GM12865 (cell line): ENCODE data around the gene NBL1.

Experiments
- DNase-seq: peaks from one replicate; pipeline ENCODE4 v3.0.0; 2010; ENCODE audit warnings: low read depth
- H3K4me3 ChIP-seq: 2 replicates; pipeline ENCODE4 v1.5.1; 2011; ENCODE audit warnings: mild to moderate bottlenecking, low read depth, low read length, control low read depth
- TF ChIP-seq, protein P1 (sequence below): IDR thresholded peaks from 2 replicates; pipeline ENCODE4 v1.5.1; 2011; ENCODE audit warnings: low read length, control low read depth, low read depth, inconsistent platforms; ENCODE audit not compliant: insufficient read depth; ENCODE audit errors: missing control alignments

NBL1 gene

DNA sequence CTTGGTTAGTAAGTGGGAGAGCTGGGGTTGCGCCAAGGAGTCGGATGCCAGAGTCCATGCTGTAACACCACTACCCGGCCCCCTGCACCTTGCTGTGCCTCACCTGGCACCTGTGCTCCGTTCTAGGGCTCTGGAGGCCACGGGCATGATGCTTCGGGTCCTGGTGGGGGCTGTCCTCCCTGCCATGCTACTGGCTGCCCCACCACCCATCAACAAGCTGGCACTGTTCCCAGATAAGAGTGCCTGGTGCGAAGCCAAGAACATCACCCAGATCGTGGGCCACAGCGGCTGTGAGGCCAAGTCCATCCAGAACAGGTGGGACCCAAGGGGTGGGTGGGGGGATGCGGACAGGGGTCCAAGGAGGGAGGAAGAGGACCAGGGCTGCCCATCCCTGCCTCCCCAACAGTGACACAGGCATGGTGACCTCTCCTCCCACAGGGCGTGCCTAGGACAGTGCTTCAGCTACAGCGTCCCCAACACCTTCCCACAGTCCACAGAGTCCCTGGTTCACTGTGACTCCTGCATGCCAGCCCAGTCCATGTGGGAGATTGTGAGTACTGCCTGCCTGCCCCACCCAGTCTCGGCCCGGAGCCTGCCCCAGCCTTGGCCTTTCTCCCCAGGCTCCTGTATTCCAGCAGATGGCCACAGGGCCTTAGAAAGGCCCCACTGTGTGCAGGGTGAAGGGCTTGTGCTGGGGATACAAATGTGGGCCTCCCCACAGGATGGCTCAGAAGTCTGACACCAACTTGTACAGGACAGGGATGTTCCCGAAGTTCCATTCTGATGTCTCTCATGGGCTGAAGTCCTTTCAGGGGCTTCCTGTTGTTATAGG lies 11.0 kb downstream of the NBL1 start:
- TF ChIP-seq, protein P1, sequence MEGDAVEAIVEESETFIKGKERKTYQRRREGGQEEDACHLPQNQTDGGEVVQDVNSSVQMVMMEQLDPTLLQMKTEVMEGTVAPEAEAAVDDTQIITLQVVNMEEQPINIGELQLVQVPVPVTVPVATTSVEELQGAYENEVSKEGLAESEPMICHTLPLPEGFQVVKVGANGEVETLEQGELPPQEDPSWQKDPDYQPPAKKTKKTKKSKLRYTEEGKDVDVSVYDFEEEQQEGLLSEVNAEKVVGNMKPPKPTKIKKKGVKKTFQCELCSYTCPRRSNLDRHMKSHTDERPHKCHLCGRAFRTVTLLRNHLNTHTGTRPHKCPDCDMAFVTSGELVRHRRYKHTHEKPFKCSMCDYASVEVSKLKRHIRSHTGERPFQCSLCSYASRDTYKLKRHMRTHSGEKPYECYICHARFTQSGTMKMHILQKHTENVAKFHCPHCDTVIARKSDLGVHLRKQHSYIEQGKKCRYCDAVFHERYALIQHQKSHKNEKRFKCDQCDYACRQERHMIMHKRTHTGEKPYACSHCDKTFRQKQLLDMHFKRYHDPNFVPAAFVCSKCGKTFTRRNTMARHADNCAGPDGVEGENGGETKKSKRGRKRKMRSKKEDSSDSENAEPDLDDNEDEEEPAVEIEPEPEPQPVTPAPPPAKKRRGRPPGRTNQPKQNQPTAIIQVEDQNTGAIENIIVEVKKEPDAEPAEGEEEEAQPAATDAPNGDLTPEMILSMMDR, result no peak
- H3K4me3 ChIP-seq, result no peak overlapping the region
- no peak for DNase-seq

DNA sequence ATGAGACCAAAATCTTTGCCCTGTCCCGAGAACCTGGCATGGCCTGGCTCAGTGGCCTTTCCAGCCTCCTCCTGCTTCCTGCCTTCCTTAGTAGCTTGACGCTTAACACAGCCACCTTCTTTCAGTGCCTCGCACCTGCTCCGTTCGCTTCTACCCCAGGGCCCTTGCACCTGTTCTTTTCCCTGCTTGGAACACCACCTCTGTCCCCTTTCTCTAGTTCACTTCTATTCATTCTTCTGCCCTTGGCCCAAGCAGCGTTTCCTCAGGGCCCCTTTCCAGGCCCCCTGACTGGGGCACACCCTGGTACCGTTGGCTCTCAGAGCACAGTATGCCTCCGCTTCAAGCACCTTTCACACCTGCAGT lies 11.6 kb downstream of the NBL1 start:
- no peak overlapping the region for H3K4me3 ChIP-seq
- no peak for DNase-seq
- TF ChIP-seq, protein P1, result no peak

DNA sequence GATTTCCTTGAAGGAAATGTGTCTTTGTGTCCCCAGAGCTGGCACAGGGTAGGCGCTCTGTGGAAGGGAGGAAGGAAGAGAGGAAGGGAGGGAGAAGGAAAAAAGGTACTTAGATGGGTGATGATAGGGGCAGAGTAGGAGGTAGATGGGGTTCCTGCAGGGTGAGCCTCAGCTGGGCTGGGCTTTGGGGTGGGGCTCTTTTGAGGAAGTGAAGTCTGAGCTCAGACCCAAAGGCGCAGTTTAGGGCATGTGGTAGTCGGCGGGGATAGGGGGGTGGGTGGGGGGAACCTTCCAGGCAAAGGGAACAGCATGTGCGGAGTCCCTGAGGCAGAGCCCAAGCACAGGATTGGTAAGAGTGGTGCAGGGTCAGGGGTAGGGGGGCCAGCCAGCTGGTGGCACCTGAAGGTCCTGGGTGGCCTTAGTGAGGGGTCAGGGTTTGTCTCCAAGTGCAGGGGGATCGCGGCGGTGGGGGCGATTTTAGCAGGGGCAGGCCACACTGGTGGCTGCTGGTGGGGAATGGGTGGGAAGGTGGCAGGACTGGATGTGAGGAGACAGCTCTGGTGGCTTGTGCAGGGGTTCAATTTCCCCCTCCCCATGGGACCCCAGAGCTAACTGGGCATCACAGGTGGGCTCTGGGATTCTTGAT lies 12.1 kb downstream of the NBL1 start:
- no peak for DNase-seq
- H3K4me3 ChIP-seq, result no peak overlapping the region
- TF ChIP-seq, protein P1, result no peak

DNA sequence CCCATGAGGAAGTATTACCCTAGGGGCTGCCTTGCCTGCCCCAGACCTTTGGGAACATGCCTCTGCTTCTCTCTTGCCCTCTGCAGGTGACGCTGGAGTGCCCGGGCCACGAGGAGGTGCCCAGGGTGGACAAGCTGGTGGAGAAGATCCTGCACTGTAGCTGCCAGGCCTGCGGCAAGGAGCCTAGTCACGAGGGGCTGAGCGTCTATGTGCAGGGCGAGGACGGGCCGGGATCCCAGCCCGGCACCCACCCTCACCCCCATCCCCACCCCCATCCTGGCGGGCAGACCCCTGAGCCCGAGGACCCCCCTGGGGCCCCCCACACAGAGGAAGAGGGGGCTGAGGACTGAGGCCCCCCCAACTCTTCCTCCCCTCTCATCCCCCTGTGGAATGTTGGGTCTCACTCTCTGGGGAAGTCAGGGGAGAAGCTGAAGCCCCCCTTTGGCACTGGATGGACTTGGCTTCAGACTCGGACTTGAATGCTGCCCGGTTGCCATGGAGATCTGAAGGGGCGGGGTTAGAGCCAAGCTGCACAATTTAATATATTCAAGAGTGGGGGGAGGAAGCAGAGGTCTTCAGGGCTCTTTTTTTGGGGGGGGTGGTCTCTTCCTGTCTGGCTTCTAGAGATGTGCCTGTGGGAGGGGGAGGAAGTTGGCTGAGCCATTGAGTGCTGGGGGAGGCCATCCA lies 12.8 kb downstream of the NBL1 start:
- no peak for DNase-seq

DNA sequence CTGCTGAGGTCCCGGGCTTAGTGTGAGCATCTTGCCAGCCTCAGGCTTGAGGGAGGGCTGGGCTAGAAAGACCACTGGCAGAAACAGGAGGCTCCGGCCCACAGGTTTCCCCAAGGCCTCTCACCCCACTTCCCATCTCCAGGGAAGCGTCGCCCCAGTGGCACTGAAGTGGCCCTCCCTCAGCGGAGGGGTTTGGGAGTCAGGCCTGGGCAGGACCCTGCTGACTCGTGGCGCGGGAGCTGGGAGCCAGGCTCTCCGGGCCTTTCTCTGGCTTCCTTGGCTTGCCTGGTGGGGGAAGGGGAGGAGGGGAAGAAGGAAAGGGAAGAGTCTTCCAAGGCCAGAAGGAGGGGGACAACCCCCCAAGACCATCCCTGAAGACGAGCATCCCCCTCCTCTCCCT lies 13.4 kb downstream of the NBL1 start:
- TF ChIP-seq, protein P1, result no peak
- no peak for DNase-seq
- no peak overlapping the region for H3K4me3 ChIP-seq

More for the DNA sequence above, 12.8 kb downstream of the NBL1 start:
- H3K4me3 ChIP-seq, result no peak overlapping the region
- TF ChIP-seq, protein P1, result no peak

DNA sequence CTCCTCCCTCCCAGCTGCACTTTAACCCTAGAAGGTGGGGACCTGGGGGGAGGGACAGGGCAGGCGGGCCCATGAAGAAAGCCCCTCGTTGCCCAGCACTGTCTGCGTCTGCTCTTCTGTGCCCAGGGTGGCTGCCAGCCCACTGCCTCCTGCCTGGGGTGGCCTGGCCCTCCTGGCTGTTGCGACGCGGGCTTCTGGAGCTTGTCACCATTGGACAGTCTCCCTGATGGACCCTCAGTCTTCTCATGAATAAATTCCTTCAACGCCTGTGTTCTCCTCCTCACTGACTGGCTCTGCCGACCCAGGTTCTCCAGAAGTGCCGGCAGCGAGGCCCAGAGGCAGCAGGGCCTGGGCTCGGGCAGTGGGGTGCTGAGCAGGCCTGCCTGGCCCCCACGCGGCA lies 14.1 kb downstream of the NBL1 start:
- no peak overlapping the region for H3K4me3 ChIP-seq
- no peak for DNase-seq
- TF ChIP-seq, protein P1, result no peak
